GM19372 (cell line): ENCODE measurements around the gene POLR2B.
A peak's percentile ranks its signal among the peaks of the same experiment; 100 is the strongest.
"Not testable (repeated sequence)": the region's sequence is repeated elsewhere in the genome, so short reads cannot be mapped to it uniquely, and the experiment has no call there.

Experiments used
- ATAC-seq: cut with Tn5 transposase; IDR thresholded peaks from one replicate; pipeline ENCODE4 v1.9.1; 2021; ENCODE audit warnings: mild to moderate bottlenecking, low read depth, moderate library complexity; ENCODE audit not compliant: unreplicated experiment

POLR2B gene

GRCh38 chr4:56978750-56979303, at the start of gene POLR2B:
POLR2B (plus strand) TSS chr4:56978896; CDS start chr4:56978986, 90 bp downstream.
- peak; percentile 39 for ATAC-seq

- no peak for ATAC-seq
Measured at GRCh38 chr4:56930638-56931037, 48.1 kb upstream of the POLR2B start.

GRCh38 chr4:56931924-56932323, 46.8 kb upstream of the POLR2B start:
- no peak for ATAC-seq

- no peak for ATAC-seq
Measured at GRCh38 chr4:56937262-56937661, 41.4 kb upstream of the POLR2B start.

GRCh38 chr4:56939826-56940225, 38.9 kb upstream of the POLR2B start:
- not testable (repeated sequence) for ATAC-seq

GRCh38 chr4:56940403-56940802, 38.3 kb upstream of the POLR2B start:
- ATAC-seq = no peak

- no peak for ATAC-seq
Measured at GRCh38 chr4:56940971-56941370, 37.7 kb upstream of the POLR2B start.

- ATAC-seq = no peak
Measured at GRCh38 chr4:56941403-56941802, 37.3 kb upstream of the POLR2B start.

GRCh38 chr4:56953680-56954520, 24.8 kb upstream of the POLR2B start:
- no peak for ATAC-seq

- ATAC-seq = no peak
Measured at GRCh38 chr4:56958111-56958517, 20.6 kb upstream of the POLR2B start.

GRCh38 chr4:56959100-56959499, 19.6 kb upstream of the POLR2B start:
- ATAC-seq = no peak

- ATAC-seq = no peak
Measured at GRCh38 chr4:56961107-56961500, 17.6 kb upstream of the POLR2B start.

GRCh38 chr4:56971383-56971782, 7.3 kb upstream of the POLR2B start:
- ATAC-seq = no peak

- ATAC-seq = no peak
Measured at GRCh38 chr4:56972389-56972788, 6.3 kb upstream of the POLR2B start.

- no peak for ATAC-seq
Measured at GRCh38 chr4:56972809-56973208, 5.9 kb upstream of the POLR2B start.

- no peak for ATAC-seq
Measured at GRCh38 chr4:56973336-56973735, 5.4 kb upstream of the POLR2B start.

- ATAC-seq = no peak
Measured at GRCh38 chr4:56976283-56976836, 2.3 kb upstream of the POLR2B start.

GRCh38 chr4:56976837-56977320, 1.8 kb upstream of the POLR2B start:
- ATAC-seq = peak; percentile 23

- peak; percentile 77 for ATAC-seq
Measured at GRCh38 chr4:56977321-56978012, 1.2 kb upstream of the POLR2B start, which contains the start of gene NOA1. NOA1 (minus strand) TSS chr4:56977606; CDS start chr4:56977585, 21 bp downstream.

- ATAC-seq = no peak
Measured at GRCh38 chr4:56979421-56980072, 851 bp downstream of the POLR2B start.
